GM12873 (cell line): ENCODE data around the gene RNF141.

Experiments used
- TF ChIP-seq, protein P1 (sequence below): IDR thresholded peaks from 2 replicates; pipeline ENCODE4 v1.5.1; 2012; ENCODE audit warnings: low read depth, mild to moderate bottlenecking, moderate library complexity, low read length, control low read depth; ENCODE audit not compliant: insufficient read depth; ENCODE audit errors: missing control alignments

RNF141 gene

GRCh38 chr11:10492084-10492483, 48.9 kb downstream of the RNF141 start:
- TF ChIP-seq, protein P1, sequence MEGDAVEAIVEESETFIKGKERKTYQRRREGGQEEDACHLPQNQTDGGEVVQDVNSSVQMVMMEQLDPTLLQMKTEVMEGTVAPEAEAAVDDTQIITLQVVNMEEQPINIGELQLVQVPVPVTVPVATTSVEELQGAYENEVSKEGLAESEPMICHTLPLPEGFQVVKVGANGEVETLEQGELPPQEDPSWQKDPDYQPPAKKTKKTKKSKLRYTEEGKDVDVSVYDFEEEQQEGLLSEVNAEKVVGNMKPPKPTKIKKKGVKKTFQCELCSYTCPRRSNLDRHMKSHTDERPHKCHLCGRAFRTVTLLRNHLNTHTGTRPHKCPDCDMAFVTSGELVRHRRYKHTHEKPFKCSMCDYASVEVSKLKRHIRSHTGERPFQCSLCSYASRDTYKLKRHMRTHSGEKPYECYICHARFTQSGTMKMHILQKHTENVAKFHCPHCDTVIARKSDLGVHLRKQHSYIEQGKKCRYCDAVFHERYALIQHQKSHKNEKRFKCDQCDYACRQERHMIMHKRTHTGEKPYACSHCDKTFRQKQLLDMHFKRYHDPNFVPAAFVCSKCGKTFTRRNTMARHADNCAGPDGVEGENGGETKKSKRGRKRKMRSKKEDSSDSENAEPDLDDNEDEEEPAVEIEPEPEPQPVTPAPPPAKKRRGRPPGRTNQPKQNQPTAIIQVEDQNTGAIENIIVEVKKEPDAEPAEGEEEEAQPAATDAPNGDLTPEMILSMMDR = no peak

- TF ChIP-seq, protein P1 = no peak
These were observed 50.4 kb downstream of the RNF141 start for GRCh38 chr11:10490398-10491241.

DNA sequence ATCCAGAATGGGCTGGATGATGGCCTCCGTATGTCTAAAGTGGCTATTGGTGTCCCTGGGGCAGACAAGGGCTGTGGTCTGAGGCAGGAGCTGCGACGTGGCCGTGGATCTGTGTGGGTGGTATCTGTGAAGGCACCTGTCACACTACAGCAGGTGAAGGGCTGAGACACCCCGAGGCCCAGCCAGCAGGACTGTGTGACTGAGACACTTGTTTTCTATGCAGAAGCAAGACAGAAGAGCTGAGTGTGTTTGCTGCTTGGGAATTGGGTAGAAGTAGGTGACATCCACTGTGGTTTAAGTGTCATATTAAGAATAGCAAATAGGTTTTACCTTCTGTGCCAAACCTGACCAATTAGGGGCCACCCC, 51.0 kb downstream of the RNF141 start:
- TF ChIP-seq, protein P1 = no peak

DNA sequence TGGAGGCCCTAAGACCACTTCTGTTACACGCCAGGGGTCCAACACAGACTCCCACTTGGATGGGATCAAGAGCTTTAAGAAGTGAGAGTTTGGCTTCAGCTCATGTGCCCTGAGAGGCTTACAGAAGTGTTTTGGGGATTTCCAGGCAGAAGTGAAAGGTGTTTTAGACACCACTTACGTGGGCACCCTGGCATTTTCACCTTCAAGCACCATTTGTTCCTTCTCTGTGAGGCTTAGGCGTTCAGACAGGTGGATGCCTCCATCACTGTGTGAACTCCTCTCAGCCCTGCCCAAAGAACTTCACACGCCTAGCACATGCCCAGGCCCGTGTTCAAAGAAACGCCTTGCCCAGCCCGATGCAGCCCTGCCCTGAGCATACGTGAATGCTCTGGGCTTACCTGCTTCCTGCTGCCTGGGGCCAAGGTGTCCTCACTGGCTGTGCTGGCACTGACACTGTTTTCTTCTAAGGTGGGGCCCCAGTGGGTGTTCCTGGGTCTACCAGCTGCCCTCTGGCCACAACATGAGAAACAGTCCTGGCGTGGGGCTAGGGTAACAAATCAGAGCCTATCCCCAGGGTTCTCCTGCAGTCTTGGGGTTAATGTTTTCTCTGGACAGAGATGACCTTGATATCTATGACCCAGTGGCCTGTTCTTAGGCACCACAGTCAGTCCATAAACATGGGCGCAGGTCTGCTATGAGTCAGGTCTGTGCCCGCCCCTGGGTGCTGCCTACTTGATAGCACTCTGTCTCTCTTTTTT, 51.9 kb downstream of the RNF141 start:
- TF ChIP-seq, protein P1 = no peak

GRCh38 chr11:10488121-10488933, 52.7 kb downstream of the RNF141 start:
- TF ChIP-seq, protein P1 = no peak

DNA sequence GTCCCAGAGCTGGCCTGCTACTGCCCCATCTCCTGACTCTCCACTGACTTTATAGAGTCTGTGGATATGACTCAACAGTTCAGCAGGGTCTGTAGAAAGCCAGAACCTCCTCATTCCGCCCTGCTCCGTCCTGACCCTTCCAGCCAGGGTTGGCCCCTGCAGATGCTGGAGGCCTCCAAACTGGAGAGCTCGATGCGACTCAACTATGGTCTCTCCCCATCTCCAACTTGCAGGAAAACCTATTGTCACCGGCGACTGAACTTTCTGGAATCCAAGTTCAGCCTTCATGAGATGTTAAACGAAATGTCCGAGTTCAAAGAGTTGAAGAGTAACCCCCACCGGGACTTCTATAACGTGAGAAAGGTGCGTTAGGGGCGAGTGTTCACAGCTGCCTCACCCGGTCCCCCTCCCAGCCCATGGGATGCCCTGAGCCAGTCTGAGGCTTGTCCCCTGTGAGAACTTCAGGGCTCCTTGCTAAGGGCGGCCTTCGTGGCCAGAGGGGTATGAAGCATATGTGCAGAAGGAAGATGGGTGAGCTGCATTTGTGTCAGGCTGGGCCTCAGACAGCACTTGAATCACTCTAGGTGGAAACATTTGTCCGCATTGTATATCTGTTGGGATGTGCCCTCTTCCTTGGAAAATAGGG, 53.9 kb downstream of the RNF141 start:
- TF ChIP-seq, protein P1 = no peak
